A549 (cell line): ENCODE data around the gene RLBP1. TPM values are rescaled to one million over a fixed set of nuclear protein-coding genes. Genes with fewer than 3 reads are reported as not detected.

Source experiments
- ATAC-seq, 2 experiments: fragments of 200-7000 bp in 1 of 2; fragments of >200 bp in 1 of 2; cut with Nextera tagmentation in 1 of 2; cut with Tn5 transposase in 1 of 2; 3 replicates each; pipeline versions ENCODE4 v1.8.0 to v1.9.1; 2018 to 2020; ENCODE audit warnings: mild to moderate bottlenecking in 1 of 2, moderate library complexity in 1 of 2
- CTCF ChIA-PET: fragments of 300-600 bp; sonication (Branson Sonifier 250); formaldehyde crosslinking; extraction: SDS; loops from one replicate; lab custom pipeline; 2021; ENCODE audit warnings: antibody characterized with exemption, inconsistent platforms; lab: Yijun Ruan, JAX
- POLR2A ChIA-PET: fragments of 350-600 bp; formaldehyde crosslinking; extraction: SDS; loops from one replicate; lab custom pipeline; 2021; ENCODE audit warnings: antibody characterized with exemption, inconsistent platforms; lab: Yijun Ruan, JAX
- DNase-seq, 2 experiments: peaks; one replicate each; pipeline versions ENCODE4 v3.0.0 to v3.0.0-alpha.2; 2011 to 2016; ENCODE audit warnings: low read depth in 1 of 2, low spot score in 1 of 2
- FAIRE-seq: peaks from 2 replicates; lab custom pipeline; 2011; peaks lifted over from hg19 to GRCh38; lab: Jason Lieb, UNC
- H3K27ac ChIP-seq, 2 experiments: fragments of >200 bp; sonication (Bioruptor Twin); formaldehyde crosslinking; 3 replicates each; pipeline ENCODE4 v1.5.1; 2016 to 2017
- H3K4me1 ChIP-seq: fragments of >200 bp; sonication (Bioruptor Twin); formaldehyde crosslinking; 3 replicates; pipeline ENCODE4 v1.6.1; 2016
- H3K4me2 ChIP-seq: fragments of >200 bp; sonication (Bioruptor Twin); formaldehyde crosslinking; 3 replicates; pipeline ENCODE4 v1.6.1; 2016
- H3K4me3 ChIP-seq: fragments of >200 bp; sonication (Bioruptor Twin); formaldehyde crosslinking; 3 replicates; pipeline ENCODE4 v1.5.1; 2016
- H3K9me3 ChIP-seq: fragments of >200 bp; sonication (Bioruptor Twin); formaldehyde crosslinking; 3 replicates; pipeline ENCODE4 v1.6.1; 2016
- CBX8 ChIP-seq: fragments of 200-600 bp; sonication (generic); IDR thresholded peaks from 2 replicates; pipeline ENCODE4 v1.6.1; 2016
- EHF ChIP-seq: fragments of 250-450 bp; sonication (Bioruptor Pico); IDR thresholded peaks from 2 replicates; pipeline ENCODE4 v1.5.0; 2020; ENCODE audit warnings: mild to moderate bottlenecking
- EHMT2 ChIP-seq: fragments of 200-600 bp; sonication (generic); IDR thresholded peaks from 2 replicates; pipeline ENCODE4 v1.6.1; 2016; ENCODE audit warnings: antibody characterized with exemption, low read depth, mild to moderate bottlenecking, moderate library complexity
- ELK1 ChIP-seq: fragments of 150-350 bp; IDR thresholded peaks from 2 replicates; pipeline ENCODE4 v1.6.1; 2014; ENCODE audit warnings: low read depth, mild to moderate bottlenecking, low read length
- EP300 ChIP-seq, 2 experiments: fragments of >200 bp; sonication (Bioruptor Twin); formaldehyde crosslinking; IDR thresholded peaks; 2 replicates in 1 of 2; 3 replicates in 1 of 2; pipeline ENCODE4 v1.6.1; 2016 to 2017
- FOXS1 ChIP-seq: fragments of 250-450 bp; sonication (Bioruptor Pico); IDR thresholded peaks from 2 replicates; pipeline ENCODE4 v1.5.0; 2020; ENCODE audit warnings: mild to moderate bottlenecking, moderate library complexity
- GATA3 ChIP-seq: IDR thresholded peaks from 2 replicates; pipeline ENCODE4 v1.6.1; 2012; ENCODE audit warnings: borderline replicate concordance
- HMGXB4 ChIP-seq: fragments of 250-450 bp; sonication (Bioruptor Pico); IDR thresholded peaks from 2 replicates; pipeline ENCODE4 v1.5.0; 2021; ENCODE audit warnings: mild to moderate bottlenecking, moderate library complexity, borderline replicate concordance
- HOXB5 ChIP-seq: fragments of 250-450 bp; sonication (Bioruptor Pico); IDR thresholded peaks from 2 replicates; pipeline ENCODE4 v1.5.0; 2020; ENCODE audit warnings: mild to moderate bottlenecking, moderate library complexity
- JUN ChIP-seq, 2 experiments: fragments of >200 bp; sonication (Bioruptor Twin); formaldehyde crosslinking; IDR thresholded peaks; 2 replicates in 1 of 2; 3 replicates in 1 of 2; pipeline ENCODE4 v1.6.1; 2016 to 2017
- JUNB ChIP-seq: fragments of >200 bp; sonication (Bioruptor Twin); formaldehyde crosslinking; IDR thresholded peaks from 2 replicates; pipeline ENCODE4 v1.6.1; 2016
- KDM1A ChIP-seq: fragments of 200-600 bp; sonication (generic); IDR thresholded peaks from 2 replicates; pipeline ENCODE4 v1.6.1; 2016; ENCODE audit warnings: low read depth, mild to moderate bottlenecking
- KDM5A ChIP-seq: fragments of 200-600 bp; sonication (generic); IDR thresholded peaks from 2 replicates; pipeline ENCODE4 v1.6.1; 2016; ENCODE audit warnings: antibody characterized with exemption, mild to moderate bottlenecking
- MAFK ChIP-seq: fragments of 450-650 bp; IDR thresholded peaks from 2 replicates; pipeline ENCODE4 v1.6.1; 2014; ENCODE audit not compliant: partially characterized antibody
- MAX ChIP-seq: IDR thresholded peaks from 2 replicates; pipeline ENCODE4 v1.6.1; 2012
- NFE2L2 ChIP-seq: fragments of 150-350 bp; conservative IDR thresholded peaks from 2 replicates; pipeline ENCODE4 v1.6.1; 2014; ENCODE audit warnings: low read length
- POLR2A ChIP-seq: IDR thresholded peaks from 2 replicates; pipeline ENCODE4 v1.6.1; 2012; ENCODE audit warnings: mild to moderate bottlenecking, low read length
- RARB ChIP-seq: fragments of 250-450 bp; sonication (Bioruptor Pico); IDR thresholded peaks from 2 replicates; pipeline ENCODE4 v1.8.0; 2021; ENCODE audit warnings: mild to moderate bottlenecking, moderate library complexity
- RCOR1 ChIP-seq: fragments of 150-350 bp; IDR thresholded peaks from 2 replicates; pipeline ENCODE4 v1.6.1; 2014; ENCODE audit warnings: antibody characterized with exemption, low read length, low read depth
- SMC3 ChIP-seq: fragments of >200 bp; sonication (Bioruptor Twin); formaldehyde crosslinking; IDR thresholded peaks from 3 replicates; pipeline ENCODE4 v1.6.1; 2018; ENCODE audit warnings: inconsistent platforms
- SREBF2 ChIP-seq: fragments of 450-650 bp; IDR thresholded peaks from 2 replicates; pipeline ENCODE4 v1.6.1; 2014; ENCODE audit warnings: mild to moderate bottlenecking, moderate library complexity
- TP53 ChIP-seq: fragments of 250-450 bp; sonication (Bioruptor Pico); IDR thresholded peaks from 2 replicates; pipeline ENCODE4 v1.5.0; 2021; ENCODE audit warnings: mild to moderate bottlenecking, moderate library complexity
- USF2 ChIP-seq: fragments of 450-650 bp; IDR thresholded peaks from 2 replicates; pipeline ENCODE4 v1.6.1; 2014; ENCODE audit warnings: antibody characterized with exemption
- ZC3H11A ChIP-seq: fragments of 450-650 bp; IDR thresholded peaks from 2 replicates; pipeline ENCODE4 v1.6.1; 2014; ENCODE audit warnings: antibody characterized with exemption, mild to moderate bottlenecking
- ZNF302 ChIP-seq: fragments of 250-450 bp; sonication (Bioruptor Pico); IDR thresholded peaks from 2 replicates; pipeline ENCODE4 v1.9.0; 2021; ENCODE audit warnings: inconsistent platforms, mild to moderate bottlenecking, moderate library complexity
- ZSCAN20 ChIP-seq: fragments of 250-450 bp; sonication (Bioruptor Pico); IDR thresholded peaks from 2 replicates; pipeline ENCODE4 v1.8.0; 2022; ENCODE audit warnings: mild to moderate bottlenecking, moderate library complexity
- WGBS: methylation state at CpG from one replicate; pipeline ENCODE4 v1.1.6; 2017; ENCODE audit errors: missing lambda C conversion rate; 5-methylcytosine and 5-hydroxymethylcytosine counted together
- polyA plus RNA-seq, 4 experiments: library from polyadenylated mRNA; depleted of rRNA in 3 of 4; stranded (reverse); fragments of >200 nt; fragmentation: RNase III in 1 of 4; extraction: RNeasy Plus Mini Kit Qiagen cat#74134 plus additional on column Dnase treatment in 1 of 4; gene quantifications; 2 replicates in 3 of 4; 3 replicates in 1 of 4; pipeline ENCODE4 v1.2.3, GENCODE V29; 2011 to 2017

RLBP1 gene
- polyA plus RNA-seq, 2 of the 4 experiments (the other 2 are of a cell fraction), result not detected

GRCh38 chr15:89225588-89225987 lies 4.2 kb upstream of the RLBP1 start:
- Histone ChIP-seq H3K4me1 (no peaks in the 10 kb centered on the region), H3K4me2 (no peak overlapping the region), H3K4me3 (no peak overlapping the region), H3K27ac (no peak overlapping the region), H3K9me3 (no peaks in the 10 kb centered on the region)
- WGBS, result 76% methylated on average over 5 of the region's 5 CpGs
- no peak for FAIRE-seq
- no peak for TF ChIP-seq EP300 (IDR thresholded peaks at IDR 0.05)
- TF ChIP-seq ZC3H11A, result peak; percentile 82
- no peak for TF ChIP-seq ZSCAN20
- TF ChIP-seq GATA3, result no peak
- no peak for TF ChIP-seq MAX
- TF ChIP-seq POLR2A, result no peak
- TF ChIP-seq JUN (IDR thresholded peaks at IDR 0.05), result no peak
- CTCF ChIA-PET, result interaction anchor here (1.1 to 6.5 kb wide), 5 partner anchors 8 to 168 kb away, joined by 3 to 70 read pairs (median 3); no protein-coding TSS in a partner anchor
- DNase-seq, result no peak
- POLR2A ChIA-PET, result no interaction called here
- ATAC-seq, result no peak

GRCh38 chr15:89218531-89218930 lies 2.8 kb downstream of the RLBP1 start:
- ChIA-PET CTCF (interaction anchor here (1.4 to 5.1 kb wide), 4 partner anchors 12 to 161 kb away, joined by 5 to 76 read pairs (median 18); partner anchors contain the start of gene FANCI), POLR2A (no interaction called here)
- 80% methylated on average over 8 of the region's 8 CpGs for WGBS
- no peak overlapping the region for H3K4me2 ChIP-seq
- H3K27ac ChIP-seq, result no peak overlapping the region
- TF ChIP-seq KDM1A, result no peak
- no peak for TF ChIP-seq HOXB5 (CRISPR knock-in tag)
- no peak for TF ChIP-seq MAFK
- TF ChIP-seq EHF (CRISPR knock-in tag), result no peak
- no peak for TF ChIP-seq TP53 (CRISPR knock-in tag)
- TF ChIP-seq SMC3, result no peak
- TF ChIP-seq KDM5A, result no peak
- TF ChIP-seq RCOR1, result no peak
- TF ChIP-seq ZNF302 (CRISPR knock-in tag), result no peak
- TF ChIP-seq NFE2L2, result no peak
- no peak for TF ChIP-seq JUNB
- no peak for TF ChIP-seq USF2
- no peak for TF ChIP-seq RARB (CRISPR knock-in tag)
- no peak for TF ChIP-seq CBX8
- no peak for TF ChIP-seq SREBF2
- no peaks in the 10 kb centered on the region for H3K4me1 ChIP-seq
- H3K9me3 ChIP-seq, result no peaks in the 10 kb centered on the region
- FAIRE-seq, result no peak
- no peak for ATAC-seq
- no peak overlapping the region for H3K4me3 ChIP-seq
- DNase-seq, result no peak

- 46% methylated on average over 6 of the region's 6 CpGs for WGBS
- H3K27ac ChIP-seq, result no peak overlapping the region
- H3K9me3 ChIP-seq, result no peaks in the 10 kb centered on the region
- TF ChIP-seq FOXS1 (CRISPR knock-in tag) (no peak), ELK1 (no peak), EHMT2 (no peak), RCOR1 (no peak), USF2 (no peak), HMGXB4 (no peak), EP300 (IDR thresholded peaks at IDR 0.05) (no peak), JUN (IDR thresholded peaks at IDR 0.05) (no peak)
- ATAC-seq (peak in 1 of 2 experiments; percentile 11; a peak in 1 of 6 replicates), DNase-seq (no peak), FAIRE-seq (no peak)
- CTCF ChIA-PET, result interaction anchor here (0.8 to 5.1 kb wide), 9 partner anchors 7 to 160 kb away, joined by 3 to 76 read pairs (median 5); partner anchors contain the start of gene FANCI
- POLR2A ChIA-PET, result no interaction called here
- H3K4me1 ChIP-seq, result no peaks in the 10 kb centered on the region
- no peak overlapping the region for H3K4me3 ChIP-seq
- H3K4me2 ChIP-seq, result no peak overlapping the region
These were observed 3.5 kb downstream of the RLBP1 start for GRCh38 chr15:89217686-89218376.
